Body of pancreas (tissue), 4 donors: Measurements from ENCODE around the gene PFKFB4. TPM values are rescaled to one million over a fixed set of nuclear protein-coding genes. Genes with fewer than 3 reads are reported as not detected.

Experiments used
- ATAC-seq: fragments of 150-250 bp; one replicate; pipeline ENCODE4 v1.9.1; 2016
- DNase-seq, 4 donors: peaks; one replicate each; pipeline ENCODE4 v3.0.0-alpha.2; 2019
- H3K27ac ChIP-seq, 4 donors: fragments of 200-600 bp; sonication (generic); 1 replicate in 3 of 4; 2 replicates in 1 of 4; pipeline versions ENCODE4 v1.5.1 to v1.6.1; 2016 to 2019; ENCODE audit warnings: mild to moderate bottlenecking in 1 of 4, mixed read lengths in 1 of 4, moderate library complexity in 1 of 4
- H3K27me3 ChIP-seq, 2 donors: fragments of 200-600 bp; sonication (generic); one replicate each; pipeline ENCODE4 v1.6.0; 2016; ENCODE audit warnings: mild to moderate bottlenecking in 1 of 2
- H3K36me3 ChIP-seq, 2 donors: fragments of 200-600 bp; sonication (generic); replicated peaks in 1 of 2; 2 replicates each; pipeline ENCODE4 v1.5.1; 2016; ENCODE audit warnings: low read depth in 2 of 2; ENCODE audit not compliant: insufficient read depth in 1 of 2
- H3K4me1 ChIP-seq: fragments of 200-600 bp; sonication (generic); one replicate; pipeline ENCODE4 v1.6.0; 2016
- H3K4me3 ChIP-seq, 2 donors: fragments of 200-600 bp; sonication (generic); 1 replicate in 1 of 2; 2 replicates in 1 of 2; pipeline ENCODE4 v1.5.1; 2016 to 2019
- H3K9me3 ChIP-seq, 3 donors: fragments of 200-600 bp; sonication (generic); 1 replicate in 2 of 3; 2 replicates in 1 of 3; pipeline ENCODE4 v1.5.1; 2016
- CTCF ChIP-seq, 7 experiments: fragments of 450-650 bp in 4 of 7; fragments of 200-600 bp in 3 of 7; sonication (generic) in 3 of 7; IDR thresholded peaks; one replicate each; pipeline ENCODE4 v1.5.1; 2016 to 2019; ENCODE audit warnings: antibody characterized with exemption in 7 of 7
- POLR2A ChIP-seq, 3 donors: fragments of 450-650 bp; IDR thresholded peaks; one replicate each; pipeline ENCODE4 v1.6.1; 2016; ENCODE audit warnings: antibody characterized with exemption in 3 of 3, mild to moderate bottlenecking in 2 of 3
- WGBS, 2 donors: methylation state at CpG; one replicate each; pipeline ENCODE4 v1.1.5; 2017; 5-methylcytosine and 5-hydroxymethylcytosine counted together
- intact Hi-C: fragments of 100-400 bp; cut with DNase I; formaldehyde crosslinking; loops from one replicate; pipeline ENCODE4 v1.15.1; 2023
- total RNA-seq, 2 donors: library from RNA; depleted of rRNA; stranded (reverse); fragments of >200 nt; gene quantifications; one replicate each; pipeline ENCODE4 v1.1.0, GENCODE V29; 2016

Gene PFKFB4
- total RNA-seq, 2 donors from 2014 or later: 8.9 to 11.4 TPM

GRCh38 chr3:48599077-48599501 is 42.5 kb upstream of the PFKFB4 start:
- no peak overlapping the region for H3K27ac ChIP-seq
- peaks cover 18 to 46% of the 10 kb centered on the region in 2 donors for H3K36me3 ChIP-seq
- H3K4me1 ChIP-seq: peaks cover 13% of the 10 kb centered on the region
- no peak overlapping the region for H3K4me3 ChIP-seq
- 76 to 86% methylated on average over 9 to 11 of the region's 11 CpGs for WGBS, 2 donors
- intact Hi-C loops: no loop called here
- ATAC-seq: no peak
- DNase-seq: no peak
- no peaks in the 10 kb centered on the region for H3K27me3 ChIP-seq
- no peaks in the 10 kb centered on the region for H3K9me3 ChIP-seq
- TF ChIP-seq POLR2A (IDR thresholded peaks at IDR 0.05) (no peak), CTCF (IDR thresholded peaks at IDR 0.05) (no peak)

GRCh38 chr3:48598323-48599076 is 41.9 kb upstream of the PFKFB4 start:
- peaks cover 15 to 40% of the 10 kb centered on the region in 2 donors for H3K36me3 ChIP-seq
- ATAC-seq (no peak), DNase-seq (peak in 1 of 4 donors; percentile 17)
- intact Hi-C loops: no loop called here
- H3K27me3 ChIP-seq: no peaks in the 10 kb centered on the region
- no peak overlapping the region for H3K27ac ChIP-seq
- no peaks in the 10 kb centered on the region for H3K9me3 ChIP-seq
- 78 to 94% methylated on average over 3 to 5 of the region's 5 CpGs for WGBS, 2 donors
- TF ChIP-seq POLR2A (IDR thresholded peaks at IDR 0.05) (no peak), CTCF (IDR thresholded peaks at IDR 0.05) (no peak)
- H3K4me3 ChIP-seq: no peak overlapping the region
- peaks cover 13% of the 10 kb centered on the region for H3K4me1 ChIP-seq

- 54 to 73% methylated on average over 6 of the region's 6 CpGs for WGBS, 2 donors
- Histone ChIP-seq H3K4me3 (no peak overlapping the region), H3K36me3 (peaks cover 14 to 31% of the 10 kb centered on the region in 2 donors), H3K27me3 (no peaks in the 10 kb centered on the region), H3K9me3 (no peaks in the 10 kb centered on the region), H3K4me1 (peaks cover 13% of the 10 kb centered on the region), H3K27ac (no peak overlapping the region)
- TF ChIP-seq CTCF (IDR thresholded peaks at IDR 0.05): no peak
- TF ChIP-seq POLR2A (IDR thresholded peaks at IDR 0.05): no peak
- DNase-seq: no peak
- intact Hi-C loops: no loop called here
- ATAC-seq: no peak
These were observed 40.8 kb upstream of the PFKFB4 start for GRCh38 chr3:48597408-48597800.

- Histone ChIP-seq H3K9me3 (no peaks in the 10 kb centered on the region), H3K27me3 (no peaks in the 10 kb centered on the region), H3K4me3 (no peak overlapping the region), H3K4me1 (peaks cover 13% of the 10 kb centered on the region), H3K27ac (no peak overlapping the region), H3K36me3 (peaks cover 14 to 31% of the 10 kb centered on the region in 2 donors)
- TF ChIP-seq CTCF (IDR thresholded peaks at IDR 0.05) (no peak), POLR2A (IDR thresholded peaks at IDR 0.05) (no peak)
- intact Hi-C loops: no loop called here
- WGBS, 2 donors: 60 to 66% methylated on average over 8 of the region's 8 CpGs
- DNase-seq: no peak
- no peak for ATAC-seq
These were observed 40.2 kb upstream of the PFKFB4 start for GRCh38 chr3:48596676-48597407.
